ENCODE results near the gene CFAP46.

- TF ChIP-seq GATA3 (IDR thresholded peaks at IDR 0.05; ENCODE audit: low read depth, low read length) (no peak), GATA2 (IDR thresholded peaks at IDR 0.05; ENCODE audit: low read depth, low read length) (no peak)
Observed at GRCh38 chr10:132982301-132982989, 40.1 kb upstream of the CFAP46 start.

All from SH-SY5Y (cell line).